Loucy (cell line): ENCODE measurements around the gene IREB2.

ENCODE experiments used
- H2AFZ ChIP-seq: fragments of 200-600 bp; sonication (generic); 2 replicates; pipeline ENCODE4 v1.6.0; 2016; ENCODE audit warnings: antibody characterized with exemption, mild to moderate bottlenecking, low read length, moderate library complexity
- H3F3A ChIP-seq: fragments of 200-600 bp; 2 replicates; pipeline ENCODE4 v1.6.0; 2016; ENCODE audit warnings: antibody characterized with exemption, low read depth, mild to moderate bottlenecking
- H3K27me3 ChIP-seq: fragments of 200-600 bp; sonication (generic); 2 replicates; pipeline ENCODE4 v1.6.1; 2014; ENCODE audit warnings: low read length, mild to moderate bottlenecking; ENCODE audit not compliant: insufficient read depth, poor library complexity, severe bottlenecking
- H3K36me3 ChIP-seq: fragments of 200-600 bp; sonication (generic); 2 replicates; pipeline ENCODE4 v1.6.1; 2016; ENCODE audit warnings: low read length; ENCODE audit not compliant: insufficient read depth
- H3K4me1 ChIP-seq: fragments of 200-600 bp; sonication (generic); 2 replicates; pipeline ENCODE4 v1.5.1; 2014; ENCODE audit warnings: low read length, mild to moderate bottlenecking; ENCODE audit not compliant: insufficient read depth, poor library complexity, severe bottlenecking
- H3K4me2 ChIP-seq: fragments of 200-600 bp; sonication (generic); 2 replicates; pipeline ENCODE4 v1.6.0; 2014; ENCODE audit warnings: antibody characterized with exemption, low read length, low read depth, mild to moderate bottlenecking; ENCODE audit not compliant: poor library complexity, severe bottlenecking
- H3K4me3 ChIP-seq: fragments of 200-600 bp; sonication (generic); 2 replicates; pipeline ENCODE4 v1.5.1; 2014; ENCODE audit warnings: low read length, mild to moderate bottlenecking, mixed read lengths; ENCODE audit not compliant: poor library complexity, severe bottlenecking
- H3K79me2 ChIP-seq: fragments of 200-600 bp; sonication (generic); 2 replicates; pipeline ENCODE4 v1.6.1; 2014; ENCODE audit warnings: low read length; ENCODE audit not compliant: insufficient read depth
- H3K9ac ChIP-seq: fragments of 200-600 bp; sonication (generic); 2 replicates; pipeline ENCODE4 v1.6.0; 2014; ENCODE audit warnings: mild to moderate bottlenecking, low read depth, low read length, moderate library complexity; ENCODE audit not compliant: poor library complexity, severe bottlenecking
- H3K9me2 ChIP-seq: fragments of 200-600 bp; sonication (generic); replicated peaks from 2 replicates; pipeline ENCODE4 v1.6.1; 2016; ENCODE audit warnings: low read depth, low read length, mixed read lengths
- H3K9me3 ChIP-seq: fragments of 200-600 bp; sonication (generic); 2 replicates; pipeline ENCODE4 v1.6.1; 2014; ENCODE audit warnings: mild to moderate bottlenecking, antibody characterized with exemption, low read length, low read depth; ENCODE audit not compliant: insufficient read depth
- H4K20me1 ChIP-seq: fragments of 200-600 bp; sonication (generic); 2 replicates; pipeline ENCODE4 v1.6.0; 2014; ENCODE audit warnings: antibody characterized with exemption, low read length, mild to moderate bottlenecking; ENCODE audit not compliant: insufficient read depth, poor library complexity, severe bottlenecking
- EZH2phosphoT487 ChIP-seq: fragments of 200-600 bp; IDR thresholded peaks from 2 replicates; pipeline ENCODE4 v1.6.1; 2018; ENCODE audit warnings: antibody characterized with exemption, mild to moderate bottlenecking, moderate library complexity, borderline replicate concordance
- TF ChIP-seq, protein P1 (sequence below): fragments of 200-600 bp; sonication (generic); conservative IDR thresholded peaks from 2 replicates; pipeline ENCODE4 v1.5.1; 2014; ENCODE audit warnings: mild to moderate bottlenecking, antibody characterized with exemption, low read length

The IREB2 gene

DNA sequence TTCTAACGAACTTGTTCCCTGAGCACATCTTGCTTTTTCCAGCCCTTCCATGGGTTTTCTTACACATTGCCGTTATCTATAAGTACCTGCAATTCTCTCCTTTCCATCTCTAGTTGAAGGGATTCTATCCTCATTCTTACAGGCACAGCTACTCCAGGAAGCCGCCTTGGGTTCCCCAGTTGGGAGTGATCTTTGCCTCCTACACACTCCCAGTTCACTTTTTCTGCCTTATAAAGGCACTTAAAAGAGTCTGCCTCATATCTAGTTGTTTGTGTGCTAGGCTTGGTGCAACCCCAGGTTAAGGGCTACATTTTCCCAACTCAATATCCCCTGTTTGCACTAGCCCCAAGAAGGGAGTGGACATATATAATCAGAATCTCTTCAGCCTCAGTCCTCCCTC lies 44.0 kb upstream of the IREB2 start:
- Histone ChIP-seq H3K9me3 (no peaks in the 10 kb centered on the region), H3K4me1 (no peaks in the 10 kb centered on the region), H3K79me2 (no peaks in the 10 kb centered on the region), H2AFZ (no peak overlapping the region), H3K9ac (no peak overlapping the region), H3F3A (no peaks in the 10 kb centered on the region), H3K9me2 (no peaks in the 10 kb centered on the region), H4K20me1 (no peaks in the 10 kb centered on the region), H3K4me3 (no peak overlapping the region), H3K36me3 (no peaks in the 10 kb centered on the region), H3K4me2 (no peak overlapping the region), H3K27me3 (no peaks in the 10 kb centered on the region)
- TF ChIP-seq EZH2phosphoT487: no peak
- TF ChIP-seq, protein P1, sequence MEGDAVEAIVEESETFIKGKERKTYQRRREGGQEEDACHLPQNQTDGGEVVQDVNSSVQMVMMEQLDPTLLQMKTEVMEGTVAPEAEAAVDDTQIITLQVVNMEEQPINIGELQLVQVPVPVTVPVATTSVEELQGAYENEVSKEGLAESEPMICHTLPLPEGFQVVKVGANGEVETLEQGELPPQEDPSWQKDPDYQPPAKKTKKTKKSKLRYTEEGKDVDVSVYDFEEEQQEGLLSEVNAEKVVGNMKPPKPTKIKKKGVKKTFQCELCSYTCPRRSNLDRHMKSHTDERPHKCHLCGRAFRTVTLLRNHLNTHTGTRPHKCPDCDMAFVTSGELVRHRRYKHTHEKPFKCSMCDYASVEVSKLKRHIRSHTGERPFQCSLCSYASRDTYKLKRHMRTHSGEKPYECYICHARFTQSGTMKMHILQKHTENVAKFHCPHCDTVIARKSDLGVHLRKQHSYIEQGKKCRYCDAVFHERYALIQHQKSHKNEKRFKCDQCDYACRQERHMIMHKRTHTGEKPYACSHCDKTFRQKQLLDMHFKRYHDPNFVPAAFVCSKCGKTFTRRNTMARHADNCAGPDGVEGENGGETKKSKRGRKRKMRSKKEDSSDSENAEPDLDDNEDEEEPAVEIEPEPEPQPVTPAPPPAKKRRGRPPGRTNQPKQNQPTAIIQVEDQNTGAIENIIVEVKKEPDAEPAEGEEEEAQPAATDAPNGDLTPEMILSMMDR: no peak

GRCh38 chr15:78394981-78395616 lies 42.9 kb upstream of the IREB2 start:
- no peaks in the 10 kb centered on the region for H3F3A ChIP-seq
- no peaks in the 10 kb centered on the region for H3K36me3 ChIP-seq
- H2AFZ ChIP-seq: no peak overlapping the region
- no peaks in the 10 kb centered on the region for H3K9me2 ChIP-seq
- H4K20me1 ChIP-seq: no peaks in the 10 kb centered on the region
- no peaks in the 10 kb centered on the region for H3K27me3 ChIP-seq
- no peaks in the 10 kb centered on the region for H3K79me2 ChIP-seq
- no peak overlapping the region for H3K4me3 ChIP-seq
- no peaks in the 10 kb centered on the region for H3K4me1 ChIP-seq
- no peak overlapping the region for H3K4me2 ChIP-seq
- TF ChIP-seq, protein P1: no peak
- no peak for TF ChIP-seq EZH2phosphoT487
- H3K9me3 ChIP-seq: no peaks in the 10 kb centered on the region
- H3K9ac ChIP-seq: no peak overlapping the region

DNA sequence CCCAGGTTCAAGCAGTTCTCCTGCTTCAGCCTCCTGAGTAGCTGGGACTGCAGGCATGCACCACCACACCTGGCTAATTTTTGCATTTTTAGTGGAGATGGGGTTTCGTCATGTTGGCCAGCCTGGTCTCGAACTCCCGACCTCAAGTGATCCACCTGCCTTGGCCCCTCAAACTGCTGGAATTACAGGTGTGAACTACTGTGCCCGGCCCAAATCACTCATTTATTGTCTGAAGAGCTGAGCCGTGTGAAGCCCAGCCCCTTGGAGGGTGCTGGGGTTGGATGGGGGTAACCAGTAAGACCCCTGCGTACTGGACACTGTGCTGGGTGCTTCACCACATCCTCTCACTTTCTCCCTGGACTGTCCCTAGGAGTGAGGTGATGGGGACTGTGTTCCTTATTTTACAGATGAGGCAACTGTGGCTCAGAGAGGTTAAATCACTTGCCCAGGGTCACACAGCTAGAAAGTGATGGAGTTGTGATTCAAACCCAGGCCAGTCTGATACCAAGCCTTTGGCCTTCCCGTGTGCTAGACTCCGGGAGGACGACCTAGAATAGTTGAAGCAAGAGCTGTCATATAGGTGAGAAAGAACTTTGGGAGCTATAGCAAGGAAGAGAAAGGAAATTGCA lies 41.7 kb upstream of the IREB2 start:
- H3K9me3 ChIP-seq: no peaks in the 10 kb centered on the region
- no peaks in the 10 kb centered on the region for H3K36me3 ChIP-seq
- no peaks in the 10 kb centered on the region for H3K27me3 ChIP-seq
- no peak overlapping the region for H3K4me3 ChIP-seq
- H3K4me2 ChIP-seq: no peak overlapping the region
- H3K9ac ChIP-seq: no peak overlapping the region
- no peaks in the 10 kb centered on the region for H3K4me1 ChIP-seq
- H4K20me1 ChIP-seq: no peaks in the 10 kb centered on the region
- H3K79me2 ChIP-seq: no peaks in the 10 kb centered on the region
- no peak overlapping the region for H2AFZ ChIP-seq
- TF ChIP-seq EZH2phosphoT487: no peak
- TF ChIP-seq, protein P1: no peak
- H3K9me2 ChIP-seq: no peaks in the 10 kb centered on the region
- no peaks in the 10 kb centered on the region for H3F3A ChIP-seq
